GM12891 (cell line): Measurements from ENCODE around the gene C6orf136.

Experiments
- DNase-seq: peaks from one replicate; pipeline ENCODE4 v3.0.0; 2011; ENCODE audit warnings: low spot score; ENCODE audit not compliant: insufficient read length
- FAIRE-seq: peaks from 2 replicates; lab custom pipeline; 2011; peaks lifted over from hg19 to GRCh38; lab: Jason Lieb, UNC
- PAX5 ChIP-seq: IDR thresholded peaks from 2 replicates; pipeline ENCODE4 v1.6.1; 2011; ENCODE audit warnings: low read length, moderate library complexity, mild to moderate bottlenecking; ENCODE audit not compliant: insufficient read depth, severe bottlenecking
- POLR2A ChIP-seq: IDR thresholded peaks from 2 replicates; pipeline ENCODE4 v1.6.1; 2011; ENCODE audit warnings: low read depth, low read length, control low read depth
- POLR2AphosphoS5 ChIP-seq: IDR thresholded peaks from 2 replicates; pipeline ENCODE4 v1.6.1; 2011; ENCODE audit warnings: low read depth, low read length, control low read depth
- POU2F2 ChIP-seq: IDR thresholded peaks from 2 replicates; pipeline ENCODE4 v1.6.1; 2011; ENCODE audit warnings: low read depth, mild to moderate bottlenecking, control low read depth, low read length, moderate library complexity
- SPI1 ChIP-seq: IDR thresholded peaks from 2 replicates; pipeline ENCODE4 v1.6.1; 2011; ENCODE audit warnings: low read depth, low read length, control low read depth
- TAF1 ChIP-seq: IDR thresholded peaks from 2 replicates; pipeline ENCODE4 v1.6.1; 2011; ENCODE audit warnings: low read depth, low read length, control low read depth

C6orf136 gene

GRCh38 chr6:30696432-30696831 is 49.5 kb downstream of the C6orf136 start:
- FAIRE-seq (no peak), DNase-seq (no peak)
- TF ChIP-seq SPI1 (no peak), PAX5 (no peak), TAF1 (no peak), POU2F2 (no peak), POLR2AphosphoS5 (no peak), POLR2A (no peak)

- no peak for FAIRE-seq
- TF ChIP-seq POU2F2, result no peak
- TF ChIP-seq SPI1, result no peak
- no peak for TF ChIP-seq POLR2A
- TF ChIP-seq PAX5, result no peak
- TF ChIP-seq TAF1, result no peak
- TF ChIP-seq POLR2AphosphoS5, result no peak
- DNase-seq, result no peak
Measured at GRCh38 chr6:30700340-30700739, 53.4 kb downstream of the C6orf136 start.
